Thyroid gland (tissue), 4 donors: ENCODE measurements around the gene ENTPD6. TPM values are rescaled to one million over a fixed set of nuclear protein-coding genes. Genes with fewer than 3 reads are reported as not detected.

ENCODE experiments used
- DNase-seq, 2 donors: peaks; one replicate each; pipeline ENCODE4 v3.0.0-alpha.2; 2019
- H3K27ac ChIP-seq, 3 donors: fragments of 200-600 bp; sonication (generic); 1 replicate in 2 of 3; 2 replicates in 1 of 3; pipeline ENCODE4 v1.5.1; 2016 to 2019; ENCODE audit warnings: mild to moderate bottlenecking in 1 of 3, moderate library complexity in 1 of 3
- H3K27me3 ChIP-seq: fragments of 200-600 bp; sonication (generic); one replicate; pipeline ENCODE4 v1.5.1; 2019
- H3K36me3 ChIP-seq, 2 donors: fragments of 200-600 bp; sonication (generic); one replicate each; pipeline ENCODE4 v1.5.1; 2016 to 2019
- H3K4me1 ChIP-seq, 2 donors: fragments of 200-600 bp; sonication (generic); one replicate each; pipeline ENCODE4 v1.5.1; 2017 to 2019
- H3K4me3 ChIP-seq, 3 donors: fragments of 200-600 bp; sonication (generic); replicated peaks in 1 of 3; 1 replicate in 2 of 3; 2 replicates in 1 of 3; pipeline ENCODE4 v1.5.1; 2016; ENCODE audit warnings: mild to moderate bottlenecking in 1 of 3
- H3K9me3 ChIP-seq: fragments of 200-600 bp; sonication (generic); one replicate; pipeline ENCODE4 v1.5.1; 2017
- CTCF ChIP-seq, 6 experiments: fragments of 200-600 bp in 3 of 6; fragments of 450-650 bp in 3 of 6; sonication (generic) in 3 of 6; IDR thresholded peaks; one replicate each; pipeline ENCODE4 v1.5.1; 2016 to 2019; ENCODE audit warnings: antibody characterized with exemption in 6 of 6, mild to moderate bottlenecking in 2 of 6, inconsistent platforms in 1 of 6, moderate library complexity in 1 of 6
- POLR2A ChIP-seq, 2 donors: fragments of 450-650 bp; IDR thresholded peaks; one replicate each; pipeline ENCODE4 v1.6.1; 2017; ENCODE audit warnings: antibody characterized with exemption in 2 of 2, mild to moderate bottlenecking in 2 of 2, moderate library complexity in 1 of 2
- WGBS, 2 donors: methylation state at CpG; one replicate each; pipeline ENCODE4 v1.1.5; 2017; 5-methylcytosine and 5-hydroxymethylcytosine counted together
- intact Hi-C: fragments of 100-400 bp; cut with DNase I; formaldehyde crosslinking; loops from one replicate; pipeline ENCODE4 v1.15.1; 2023
- total RNA-seq, 4 donors: library from RNA; depleted of rRNA; stranded (reverse); fragments of >200 nt; gene quantifications; one replicate each; pipeline ENCODE4 v1.2.3, GENCODE V29; 2016

Gene ENTPD6
- total RNA-seq, 4 donors from 2014 or later: 51.6 to 75.6 (median 64.9) TPM

- Histone ChIP-seq H3K4me1 (no peaks in the 10 kb centered on the region), H3K27ac (no peak overlapping the region), H3K27me3 (no peaks in the 10 kb centered on the region), H3K9me3 (no peaks in the 10 kb centered on the region), H3K36me3 (peaks cover 33 to 57% of the 10 kb centered on the region in 2 donors), H3K4me3 (no peak overlapping the region)
- 78 to 94% methylated on average over 5 of the region's 5 CpGs for WGBS, 2 donors
- no peak for DNase-seq
- no peak for TF ChIP-seq POLR2A (IDR thresholded peaks at IDR 0.05)
- no peak for TF ChIP-seq CTCF (IDR thresholded peaks at IDR 0.05)
- intact Hi-C loops: no loop called here
These were observed 16.7 kb downstream of the ENTPD6 start for GRCh38 chr20:25212242-25212641.

GRCh38 chr20:25213566-25214425 lies 18.3 kb downstream of the ENTPD6 start:
- no peak for DNase-seq
- 89 to 97% methylated on average over 16 to 21 of the region's 21 CpGs for WGBS, 2 donors
- Histone ChIP-seq H3K27me3 (no peaks in the 10 kb centered on the region), H3K4me3 (no peak overlapping the region), H3K27ac (no peak overlapping the region), H3K9me3 (no peaks in the 10 kb centered on the region), H3K36me3 (peaks cover 33 to 68% of the 10 kb centered on the region in 2 donors), H3K4me1 (no peaks in the 10 kb centered on the region)
- intact Hi-C loops: no loop called here
- TF ChIP-seq CTCF (IDR thresholded peaks at IDR 0.05): no peak
- no peak for TF ChIP-seq POLR2A (IDR thresholded peaks at IDR 0.05)

- Histone ChIP-seq H3K4me1 (no peaks in the 10 kb centered on the region), H3K9me3 (no peaks in the 10 kb centered on the region), H3K27ac (no peak overlapping the region), H3K27me3 (no peaks in the 10 kb centered on the region), H3K4me3 (no peak overlapping the region), H3K36me3 (peaks cover 33 to 68% of the 10 kb centered on the region in 2 donors)
- TF ChIP-seq POLR2A (IDR thresholded peaks at IDR 0.05): no peak
- TF ChIP-seq CTCF (IDR thresholded peaks at IDR 0.05): no peak
- 77 to 90% methylated on average over 7 of the region's 7 CpGs for WGBS, 2 donors
- no peak for DNase-seq
- intact Hi-C loops: no loop called here
These were observed 18.9 kb downstream of the ENTPD6 start for GRCh38 chr20:25214426-25214790.

- intact Hi-C loops: no loop called here
These were observed 19.3 kb downstream of the ENTPD6 start for GRCh38 chr20:25214819-25215218.

More at GRCh38 chr20:25214819-25215218, 19.3 kb downstream of the ENTPD6 start:
- WGBS, 2 donors: 92 to 97% methylated on average over 7 of the region's 7 CpGs
- H3K9me3 ChIP-seq: no peaks in the 10 kb centered on the region
- no peaks in the 10 kb centered on the region for H3K27me3 ChIP-seq
- no peak for TF ChIP-seq POLR2A (IDR thresholded peaks at IDR 0.05)
- no peak for TF ChIP-seq CTCF (IDR thresholded peaks at IDR 0.05)
- no peak overlapping the region for H3K27ac ChIP-seq
- H3K36me3 ChIP-seq: peaks cover 33 to 68% of the 10 kb centered on the region in 2 donors
- H3K4me1 ChIP-seq: no peaks in the 10 kb centered on the region
- no peak for DNase-seq
- H3K4me3 ChIP-seq: no peak overlapping the region
